IMR-90 (cell line): ENCODE results near the gene MDFI. TPM values are rescaled to one million over a fixed set of nuclear protein-coding genes. Genes with fewer than 3 reads are reported as not detected.

ENCODE experiments used
- ATAC-seq: fragments of 200-7000 bp; cut with Tn5 transposase; 2 replicates; pipeline ENCODE4 v1.9.1; 2020; ENCODE audit warnings: low read depth, mild to moderate bottlenecking, moderate library complexity
- BruUV-seq: library from RNA; stranded (reverse); fragments of 400-500 nt; replicated peaks from 2 replicates; lab custom pipeline; 2021; lab: Mats Ljungman, UMichigan
- CTCF ChIA-PET: fragments of 300-600 bp; formaldehyde crosslinking; extraction: SDS; loops from one replicate; lab custom pipeline; 2021; ENCODE audit warnings: antibody characterized with exemption; lab: Yijun Ruan, JAX
- POLR2A ChIA-PET: fragments of 300-600 bp; sonication (Branson Sonifier 250); formaldehyde crosslinking; loops from one replicate; lab custom pipeline; 2022; ENCODE audit warnings: antibody characterized with exemption; ENCODE audit not compliant: unreplicated experiment; lab: Charles Lee
- DNase-seq: peaks from one replicate; pipeline ENCODE4 v3.0.0; 2013
- H2AFZ ChIP-seq: replicated peaks from 2 replicates; pipeline ENCODE3; 2013; ENCODE audit warnings: low read length, mild to moderate bottlenecking; ENCODE audit not compliant: poor library complexity
- H2AK5ac ChIP-seq: 2 replicates; pipeline ENCODE4 v1.6.1; 2013; ENCODE audit warnings: low read depth, low read length, inconsistent platforms
- H2AK9ac ChIP-seq: replicated peaks from 2 replicates; pipeline ENCODE3; 2013; ENCODE audit warnings: mild to moderate bottlenecking, low read depth, low read length, moderate library complexity; ENCODE audit not compliant: poor library complexity
- H2BK120ac ChIP-seq: 2 replicates; pipeline ENCODE4 v1.6.1; 2013; ENCODE audit warnings: low read depth, low read length, inconsistent platforms
- H2BK15ac ChIP-seq: 3 replicates; pipeline ENCODE4 v1.6.1; 2013; ENCODE audit warnings: low read depth, low read length, inconsistent platforms
- H2BK20ac ChIP-seq: 2 replicates; pipeline ENCODE4 v1.6.1; 2013; ENCODE audit warnings: low read depth, mild to moderate bottlenecking, inconsistent platforms, low read length, moderate library complexity
- H2BK5ac ChIP-seq: 2 replicates; pipeline ENCODE4 v1.6.1; 2013; ENCODE audit warnings: mild to moderate bottlenecking, low read depth, low read length, inconsistent platforms; ENCODE audit not compliant: poor library complexity, severe bottlenecking
- H3K14ac ChIP-seq: replicated peaks from 2 replicates; pipeline ENCODE4 v1.6.1; 2013; ENCODE audit warnings: low read depth, low read length, inconsistent platforms
- H3K18ac ChIP-seq: 2 replicates; pipeline ENCODE4 v1.6.1; 2013; ENCODE audit warnings: low read depth, low read length, control low read depth
- H3K23ac ChIP-seq: 2 replicates; pipeline ENCODE4 v1.6.1; 2013; ENCODE audit warnings: low read depth, low read length, inconsistent platforms
- H3K27ac ChIP-seq: 2 replicates; pipeline ENCODE4 v1.5.1; 2013; ENCODE audit warnings: mild to moderate bottlenecking, control low read depth, low read length; ENCODE audit not compliant: insufficient read depth
- H3K27me3 ChIP-seq: 2 replicates; pipeline ENCODE4 v1.6.1; 2013; ENCODE audit warnings: low read length; ENCODE audit not compliant: control insufficient read depth, insufficient read depth
- H3K36me3 ChIP-seq: 2 replicates; pipeline ENCODE4 v1.6.1; 2013; ENCODE audit warnings: low read length, mixed read lengths; ENCODE audit not compliant: control insufficient read depth, insufficient read depth
- H3K4ac ChIP-seq: 2 replicates; pipeline ENCODE4 v1.6.1; 2013; ENCODE audit warnings: low read depth, low read length, inconsistent platforms
- H3K4me1 ChIP-seq: 2 replicates; pipeline ENCODE4 v1.6.1; 2013; ENCODE audit warnings: low read length, mixed read lengths; ENCODE audit not compliant: control insufficient read depth, insufficient read depth
- H3K4me2 ChIP-seq: 2 replicates; pipeline ENCODE4 v1.6.1; 2013; ENCODE audit warnings: low read depth, mild to moderate bottlenecking, control low read depth, low read length, moderate library complexity
- H3K4me3 ChIP-seq: 2 replicates; pipeline ENCODE4 v1.5.1; 2013; ENCODE audit warnings: low read depth, mild to moderate bottlenecking, control low read depth, low read length, moderate library complexity; ENCODE audit not compliant: insufficient read depth
- H3K56ac ChIP-seq: 2 replicates; pipeline ENCODE4 v1.6.1; 2013; ENCODE audit warnings: low read length, inconsistent platforms; ENCODE audit not compliant: insufficient read depth; ENCODE audit errors: extremely low read depth
- H3K79me1 ChIP-seq, 2 experiments: 2 replicates each; pipeline ENCODE4 v1.6.1; 2013; ENCODE audit warnings: low read length in 2 of 2, inconsistent platforms in 1 of 2, low read depth in 1 of 2
- H3K9ac ChIP-seq: 2 replicates; pipeline ENCODE4 v1.6.1; 2013; ENCODE audit warnings: low read depth, low read length, control low read depth
- H3K9me1 ChIP-seq: 2 replicates; pipeline ENCODE4 v1.6.1; 2013; ENCODE audit warnings: low read length, inconsistent platforms; ENCODE audit not compliant: insufficient read depth
- H3K9me3 ChIP-seq: 2 replicates; pipeline ENCODE4 v1.6.1; 2013; ENCODE audit warnings: low read length; ENCODE audit not compliant: control insufficient read depth, insufficient read depth
- H4K20me1 ChIP-seq: 2 replicates; pipeline ENCODE4 v1.6.1; 2013; ENCODE audit warnings: low read length, inconsistent platforms; ENCODE audit not compliant: insufficient read depth
- H4K5ac ChIP-seq: 2 replicates; pipeline ENCODE4 v1.6.1; 2013; ENCODE audit warnings: mild to moderate bottlenecking, low read depth, low read length, control low read depth
- H4K8ac ChIP-seq, 2 experiments: 2 replicates each; pipeline ENCODE4 v1.6.1; 2013; ENCODE audit warnings: low read depth in 2 of 2, low read length in 2 of 2, control low read depth in 1 of 2, inconsistent platforms in 1 of 2
- H4K91ac ChIP-seq: 2 replicates; pipeline ENCODE4 v1.6.1; 2013; ENCODE audit warnings: low read depth, low read length, inconsistent platforms; ENCODE audit not compliant: insufficient read depth
- WGBS, 2 experiments: methylation state at CpG; one replicate each; pipeline versions ENCODE4 v1.1.5 to v1.1.7; 2013; ENCODE audit warnings: missing lambda C conversion rate in 2 of 2; ENCODE audit not compliant: insufficient read length in 1 of 2; ENCODE audit errors: extremely low coverage in 2 of 2; 5-methylcytosine and 5-hydroxymethylcytosine counted together
- dilution Hi-C: fragments of 300-500 bp; cut with HindIII; formaldehyde crosslinking; loops from one replicate; pipeline ENCODE4 v1.14.3; 2018; ENCODE audit warnings: low sequenced_read_pairs; ENCODE audit not compliant: unreplicated experiment
- in situ Hi-C: fragments of 300-500 bp; cut with MboI; formaldehyde crosslinking; loops from 3 replicates; pipeline ENCODE4 v1.14.3; 2019; ENCODE audit warnings: low sequenced_read_pairs, inconsistent platforms, mixed read lengths
- intact Hi-C: fragments of 100-400 bp; cut with micrococcal nuclease; formaldehyde crosslinking; loops from 2 replicates; pipeline ENCODE4 v1.10.0; 2022
- polyA plus RNA-seq, 3 experiments: library from polyadenylated mRNA; depleted of rRNA; stranded (reverse); fragments of >200 nt; gene quantifications; 2 replicates each; pipeline ENCODE4 v1.2.3, GENCODE V29; 2012; ENCODE audit warnings: low replicate concordance in 1 of 3
- total RNA-seq: library from RNA; depleted of rRNA; stranded (reverse); fragments of >200 nt; gene quantifications from 2 replicates; pipeline ENCODE4 v1.2.3, GENCODE V29; 2012
- TF ChIP-seq, protein P1 (sequence below): fragments of 150-350 bp; IDR thresholded peaks from 2 replicates; pipeline ENCODE4 v1.6.1; 2017; ENCODE audit warnings: mild to moderate bottlenecking, antibody characterized with exemption, low read length, low read depth
- TF ChIP-seq, protein P2 (sequence below): fragments of 150-350 bp; IDR thresholded peaks from 2 replicates; pipeline ENCODE4 v1.6.1; 2016; ENCODE audit warnings: low read depth, mild to moderate bottlenecking, low read length, moderate library complexity, borderline replicate concordance

The MDFI gene
- total and polyA plus RNA-seq, 2 of the 4 experiments (the other 2 are of a cell fraction): 0.18 to 0.29 TPM

DNA sequence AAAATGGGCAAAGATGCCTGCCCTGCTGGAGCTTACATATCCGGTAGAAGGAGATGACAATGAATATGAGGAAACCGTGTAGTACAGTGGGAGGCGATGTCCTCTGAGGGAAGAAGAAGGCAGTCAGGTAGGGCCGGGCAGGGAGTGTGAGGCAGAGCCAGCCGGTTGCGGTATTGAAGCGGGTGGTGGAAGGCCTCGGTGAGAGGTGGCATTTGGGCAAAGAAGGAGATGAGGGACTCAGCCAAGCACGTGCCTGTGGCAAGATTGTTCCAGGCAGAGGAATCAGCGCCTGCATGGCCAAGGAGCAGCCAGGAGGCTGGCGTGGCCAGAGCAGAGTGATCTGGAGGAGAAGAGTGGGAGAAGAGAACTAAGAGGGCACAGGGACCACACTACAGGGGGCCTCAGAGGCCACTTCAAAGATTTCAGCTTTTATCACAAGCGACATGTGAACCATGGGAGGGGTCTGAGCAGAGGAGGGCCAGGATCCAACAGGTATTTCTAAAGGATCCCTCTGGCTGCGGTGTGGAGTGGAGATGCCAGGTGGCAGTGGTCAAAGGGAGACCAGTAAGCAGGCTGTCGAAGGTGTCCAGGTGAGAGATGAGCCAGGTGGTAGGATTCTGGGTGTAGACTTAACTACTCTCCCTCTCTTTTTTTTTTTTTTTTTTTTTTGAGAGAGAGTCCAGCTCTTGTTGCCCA lies 13.8 kb downstream of the MDFI start:
- Histone ChIP-seq H4K91ac (no peak overlapping the region), H3K9me1 (no peaks in the 10 kb centered on the region), H2AK5ac (no peak overlapping the region), H3K79me1 (no peaks in the 10 kb centered on the region), H3K9ac (no peak overlapping the region), H3K14ac (no peak overlapping the region), H3K27me3 (peaks cover 41% of the 10 kb centered on the region), H4K5ac (no peak overlapping the region), H2BK120ac (no peak overlapping the region), H4K20me1 (no peaks in the 10 kb centered on the region), H3K4me2 (no peak overlapping the region), H2BK5ac (no peak overlapping the region), H3K56ac (no peak overlapping the region), H4K8ac (no peak overlapping the region), H3K4ac (no peak overlapping the region), H3K23ac (no peak overlapping the region), H3K36me3 (no peaks in the 10 kb centered on the region), H3K9me3 (no peaks in the 10 kb centered on the region), H2BK15ac (no peak overlapping the region), H3K4me3 (no peak overlapping the region), H2BK20ac (no peak overlapping the region), H3K18ac (no peak overlapping the region), H3K27ac (no peak overlapping the region), H2AK9ac (no peak overlapping the region), H2AFZ (no peak overlapping the region), H3K4me1 (peaks cover 7% of the 10 kb centered on the region; the same call in 1 of the 2 replicates)
- ChIA-PET CTCF (no interaction called here), POLR2A (no interaction called here)
- no peak for DNase-seq
- intact Hi-C loops (no loop called here), in situ Hi-C loops (no loop called here), dilution Hi-C loops (no loop called here)
- TF ChIP-seq, protein P1, sequence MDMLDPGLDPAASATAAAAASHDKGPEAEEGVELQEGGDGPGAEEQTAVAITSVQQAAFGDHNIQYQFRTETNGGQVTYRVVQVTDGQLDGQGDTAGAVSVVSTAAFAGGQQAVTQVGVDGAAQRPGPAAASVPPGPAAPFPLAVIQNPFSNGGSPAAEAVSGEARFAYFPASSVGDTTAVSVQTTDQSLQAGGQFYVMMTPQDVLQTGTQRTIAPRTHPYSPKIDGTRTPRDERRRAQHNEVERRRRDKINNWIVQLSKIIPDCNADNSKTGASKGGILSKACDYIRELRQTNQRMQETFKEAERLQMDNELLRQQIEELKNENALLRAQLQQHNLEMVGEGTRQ: no peak
- TF ChIP-seq, protein P2, sequence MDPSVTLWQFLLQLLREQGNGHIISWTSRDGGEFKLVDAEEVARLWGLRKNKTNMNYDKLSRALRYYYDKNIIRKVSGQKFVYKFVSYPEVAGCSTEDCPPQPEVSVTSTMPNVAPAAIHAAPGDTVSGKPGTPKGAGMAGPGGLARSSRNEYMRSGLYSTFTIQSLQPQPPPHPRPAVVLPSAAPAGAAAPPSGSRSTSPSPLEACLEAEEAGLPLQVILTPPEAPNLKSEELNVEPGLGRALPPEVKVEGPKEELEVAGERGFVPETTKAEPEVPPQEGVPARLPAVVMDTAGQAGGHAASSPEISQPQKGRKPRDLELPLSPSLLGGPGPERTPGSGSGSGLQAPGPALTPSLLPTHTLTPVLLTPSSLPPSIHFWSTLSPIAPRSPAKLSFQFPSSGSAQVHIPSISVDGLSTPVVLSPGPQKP: no peak
- BruUV-seq: no TSS peak
- no peak for ATAC-seq
- 90% methylated on average over 8 of the region's 14 CpGs; no CpG with 5 or more reads in 1 of the 2 experiments for WGBS, 2 experiments
